GM12878 (cell line): ENCODE data around the gene TRAF3IP1. TPM values are rescaled to one million over a fixed set of nuclear protein-coding genes. Genes with fewer than 3 reads are reported as not detected.
A peak's percentile ranks its signal among the peaks of the same experiment; 100 is the strongest.

Experiments
- BCL11A ChIP-seq: IDR thresholded peaks from 2 replicates; pipeline ENCODE4 v1.6.1; 2011; ENCODE audit warnings: low read depth, low read length
- BHLHE40 ChIP-seq, 2 experiments: fragments of 450-650 bp in 1 of 2; IDR thresholded peaks; 2 replicates each; pipeline ENCODE4 v1.6.1; 2011 to 2017; ENCODE audit warnings: low read depth in 2 of 2, borderline replicate concordance in 1 of 2, improper control_type of control experiment in 1 of 2, low read length in 1 of 2, mild to moderate bottlenecking in 1 of 2
- CHD4 ChIP-seq: fragments of 200-600 bp; sonication (generic); IDR thresholded peaks from 2 replicates; pipeline ENCODE4 v1.6.1; 2016; ENCODE audit warnings: mild to moderate bottlenecking
- E4F1 ChIP-seq: fragments of 450-650 bp; IDR thresholded peaks from 2 replicates; pipeline ENCODE4 v1.6.1; 2018; ENCODE audit warnings: borderline replicate concordance, mild to moderate bottlenecking; ENCODE audit not compliant: partially characterized antibody
- FOXM1 ChIP-seq: IDR thresholded peaks from 2 replicates; pipeline ENCODE4 v1.6.1; 2012; ENCODE audit warnings: low read depth, mild to moderate bottlenecking, inconsistent platforms, low read length, moderate library complexity
- GATAD2B ChIP-seq: fragments of 450-650 bp; conservative IDR thresholded peaks from 2 replicates; pipeline ENCODE4 v1.6.1; 2017; ENCODE audit warnings: low read depth, mild to moderate bottlenecking, moderate library complexity
- HCFC1 ChIP-seq: fragments of 150-350 bp; IDR thresholded peaks from 2 replicates; pipeline ENCODE4 v1.6.1; 2014; ENCODE audit warnings: low read length
- NFXL1 ChIP-seq: fragments of 450-650 bp; IDR thresholded peaks from 2 replicates; pipeline ENCODE4 v1.6.1; 2017; ENCODE audit warnings: antibody characterized with exemption, mild to moderate bottlenecking, borderline replicate concordance
- NKRF ChIP-seq: fragments of 450-650 bp; conservative IDR thresholded peaks from 2 replicates; pipeline ENCODE4 v1.6.1; 2017; ENCODE audit warnings: mild to moderate bottlenecking, moderate library complexity
- PKNOX1 ChIP-seq: fragments of 450-650 bp; IDR thresholded peaks from 2 replicates; pipeline ENCODE4 v1.6.1; 2016; ENCODE audit warnings: mild to moderate bottlenecking
- POU2F2 ChIP-seq: IDR thresholded peaks from 3 replicates; pipeline ENCODE4 v1.6.1; 2011; ENCODE audit warnings: low read depth, mild to moderate bottlenecking, low read length, borderline replicate concordance
- STAT1 ChIP-seq: fragments of 450-650 bp; conservative IDR thresholded peaks from 2 replicates; pipeline ENCODE4 v1.6.1; 2014; ENCODE audit warnings: antibody characterized with exemption, mild to moderate bottlenecking
- ZBTB4 ChIP-seq: fragments of 450-650 bp; formaldehyde crosslinking; IDR thresholded peaks from 2 replicates; pipeline ENCODE4 v1.4.0; 2022; ENCODE audit warnings: mild to moderate bottlenecking, moderate library complexity
- ZNF207 ChIP-seq: fragments of 450-650 bp; IDR thresholded peaks from 2 replicates; pipeline ENCODE4 v1.6.1; 2014; ENCODE audit warnings: antibody characterized with exemption, mild to moderate bottlenecking, borderline replicate concordance
- ZNF687 ChIP-seq: fragments of 450-650 bp; IDR thresholded peaks from 2 replicates; pipeline ENCODE4 v1.6.1; 2017; ENCODE audit warnings: mild to moderate bottlenecking, moderate library complexity
- polyA plus RNA-seq, 11 experiments: library from polyadenylated mRNA; depleted of rRNA in 4 of 11; unstranded in 6 of 11; stranded (reverse) in 5 of 11; fragments of >200 nt; fragmentation: Nextera tagmentation in 4 of 11; fragmentation: Illumina TruSeq in 1 of 11; extraction: Ambion mirVana in 4 of 11; extraction: Trizol in 1 of 11; gene quantifications; 1 replicate in 1 of 11; 2 replicates in 10 of 11; pipeline versions ENCODE4 v1.2.1 to v1.2.3, GENCODE V29; 2011 to 2016; ENCODE audit warnings: inconsistent platforms in 2 of 11, missing spikeins in 2 of 11, low read depth in 1 of 11
- total RNA-seq, 4 experiments: library from RNA; depleted of rRNA in 3 of 4; stranded (reverse); fragments of >200 nt in 3 of 4; fragmentation: Illumina TruSeq in 1 of 4; extraction: Trizol in 1 of 4; gene quantifications; 2 replicates each; pipeline versions ENCODE4 v1.2.1 to v1.2.3, GENCODE V29; 2013 to 2021

The TRAF3IP1 gene
- total and polyA plus RNA-seq, 10 of the 15 experiments (the other 5 are each of a cell fraction or from before 2014, with no cell fraction given): 1.6 to 7.5 (median 3.6) TPM

GRCh38 chr2:238288650-238289573 lies 31.4 kb upstream of the TRAF3IP1 start (continued):
- TF ChIP-seq E4F1 (peak; percentile 51), BHLHE40 (IDR thresholded peaks at IDR 0.05; ENCODE audit: borderline replicate concordance in 1 of 2, low read depth in 2 of 2, low read length in 1 of 2) (peak; percentile 99 to 100), ZNF207 (peak; percentile 94), GATAD2B (peak; percentile 74; the same call in 1 of the 2 replicates), HCFC1 (no peak), CHD4 (no peak), ZBTB4 (CRISPR knock-in tag) (no peak), POU2F2 (peak; percentile 98), NKRF (peak; percentile 79), FOXM1 (no peak), NFXL1 (no peak), BCL11A (no peak), PKNOX1 (peak; percentile 99), ZNF687 (peak; percentile 75), STAT1 (0 out of 2 replicates have a peak, but pooled peaks have one; percentile 47)
